HG02571 (cell line): ENCODE results near the gene SPOP.

Source experiments
- ATAC-seq: cut with Tn5 transposase; IDR thresholded peaks from one replicate; pipeline ENCODE4 v1.9.1; 2021; ENCODE audit warnings: mild to moderate bottlenecking, moderate library complexity; ENCODE audit not compliant: unreplicated experiment

The SPOP gene

GRCh38 chr17:49588726-49589576 lies 88.9 kb downstream of the SPOP start:
- ATAC-seq: no peak

- no peak for ATAC-seq
Observed at GRCh38 chr17:49588312-49588711, 89.6 kb downstream of the SPOP start.

GRCh38 chr17:49587366-49588073 lies 90.4 kb downstream of the SPOP start:
- ATAC-seq: no peak

GRCh38 chr17:49585422-49586027 lies 92.4 kb downstream of the SPOP start:
- ATAC-seq: no peak

- ATAC-seq: no peak
Observed at GRCh38 chr17:49583889-49584288, 94.0 kb downstream of the SPOP start.

GRCh38 chr17:49583226-49583625 lies 94.7 kb downstream of the SPOP start:
- ATAC-seq: no peak

- ATAC-seq: no peak
Observed at GRCh38 chr17:49582789-49583188, 95.1 kb downstream of the SPOP start.

- ATAC-seq: no peak
Observed at GRCh38 chr17:49582055-49582722, 95.7 kb downstream of the SPOP start.

GRCh38 chr17:49581648-49581998 lies 96.3 kb downstream of the SPOP start:
- ATAC-seq: no peak

- ATAC-seq: no peak
Observed at GRCh38 chr17:49580981-49581647, 96.8 kb downstream of the SPOP start.

- ATAC-seq: no peak
Observed at GRCh38 chr17:49580055-49580721, 97.7 kb downstream of the SPOP start.

GRCh38 chr17:49579522-49579921 lies 98.4 kb downstream of the SPOP start:
- ATAC-seq: no peak

GRCh38 chr17:49578952-49579500 lies 98.9 kb downstream of the SPOP start:
- ATAC-seq: no peak

- ATAC-seq: no peak
Observed at GRCh38 chr17:49578414-49578813, 99.5 kb downstream of the SPOP start.

- no peak for ATAC-seq
Observed at GRCh38 chr17:49577963-49578362, 99.9 kb downstream of the SPOP start.

- ATAC-seq: no peak
Observed at GRCh38 chr17:49577650-49577934, 100.3 kb downstream of the SPOP start.

- no peak for ATAC-seq
Observed at GRCh38 chr17:49576917-49577649, 100.8 kb downstream of the SPOP start.

- no peak for ATAC-seq
Observed at GRCh38 chr17:49576088-49576916, 101.6 kb downstream of the SPOP start.

- ATAC-seq: no peak
Observed at GRCh38 chr17:49575679-49576087, 102.2 kb downstream of the SPOP start, which contains the start of gene NXPH3. TSS of gene NXPH3 (plus strand) at chr17:49575871. CDS start at chr17:49576220, 349 bp downstream.
